Bronchial epithelial cell (primary cell): ENCODE measurements around the gene OR6B1. TPM values are rescaled to one million over a fixed set of nuclear protein-coding genes. Genes with fewer than 3 reads are reported as not detected.

Experiments used
- DNase-seq: peaks from one replicate; pipeline ENCODE4 v3.0.0-alpha.2; 2010; ENCODE audit warnings: low read depth
- FAIRE-seq: peaks from 2 replicates; lab custom pipeline; 2011; peaks lifted over from hg19 to GRCh38; lab: Jason Lieb, UNC
- H3K27me3 ChIP-seq: 2 replicates; pipeline ENCODE4 v1.5.1; 2011; ENCODE audit warnings: low read length; ENCODE audit not compliant: control insufficient read depth, insufficient read depth
- H3K36me3 ChIP-seq: 2 replicates; pipeline ENCODE4 v1.5.1; 2011; ENCODE audit warnings: low read length; ENCODE audit not compliant: control insufficient read depth, insufficient read depth
- H3K4me3 ChIP-seq: 2 replicates; pipeline ENCODE4 v1.5.1; 2011; ENCODE audit warnings: mild to moderate bottlenecking, low read depth, low read length, control low read depth
- CTCF ChIP-seq: IDR thresholded peaks from 2 replicates; pipeline ENCODE4 v1.5.1; 2011; ENCODE audit warnings: mild to moderate bottlenecking, moderate library complexity, low read length, control low read depth, inconsistent platforms; ENCODE audit not compliant: insufficient read depth, severe bottlenecking
- total RNA-seq: library from RNA; depleted of rRNA; stranded (reverse); fragments of >200 nt; gene quantifications from 2 replicates; pipeline ENCODE4 v1.2.1, GENCODE V29; 2014

Gene OR6B1
- total RNA-seq, 1 donor from 2014 or later = not detected

GRCh38 chr7:144026203-144026883 lies 26.2 kb downstream of the OR6B1 start:
- no peak for TF ChIP-seq CTCF
- DNase-seq = no peak
- Histone ChIP-seq H3K27me3 (no peaks in the 10 kb centered on the region), H3K36me3 (no peaks in the 10 kb centered on the region), H3K4me3 (no peak overlapping the region)
- FAIRE-seq = no peak

GRCh38 chr7:144027070-144027469 lies 26.9 kb downstream of the OR6B1 start:
- FAIRE-seq = no peak
- H3K27me3 ChIP-seq = no peaks in the 10 kb centered on the region
- DNase-seq = peak; percentile 26
- H3K36me3 ChIP-seq = no peaks in the 10 kb centered on the region
- TF ChIP-seq CTCF = peak; percentile 9
- no peak overlapping the region for H3K4me3 ChIP-seq

GRCh38 chr7:144027974-144028373 lies 27.9 kb downstream of the OR6B1 start:
- no peak overlapping the region for H3K4me3 ChIP-seq
- H3K36me3 ChIP-seq = no peaks in the 10 kb centered on the region
- TF ChIP-seq CTCF = no peak
- no peaks in the 10 kb centered on the region for H3K27me3 ChIP-seq
- no peak for FAIRE-seq
- peak; percentile 13 for DNase-seq

GRCh38 chr7:144028547-144028946 lies 28.4 kb downstream of the OR6B1 start:
- TF ChIP-seq CTCF = no peak
- FAIRE-seq = no peak
- Histone ChIP-seq H3K27me3 (no peaks in the 10 kb centered on the region), H3K4me3 (no peak overlapping the region), H3K36me3 (no peaks in the 10 kb centered on the region)
- no peak for DNase-seq

- Histone ChIP-seq H3K27me3 (no peaks in the 10 kb centered on the region), H3K4me3 (no peak overlapping the region), H3K36me3 (no peaks in the 10 kb centered on the region)
- DNase-seq (no peak), FAIRE-seq (no peak)
- no peak for TF ChIP-seq CTCF
Observed at GRCh38 chr7:144032516-144032915, 32.4 kb downstream of the OR6B1 start.
